ENCODE data around the gene TCF12. TPM values are rescaled to one million over a fixed set of nuclear protein-coding genes. Genes with fewer than 3 reads are reported as not detected.

Gene TCF12
- polyA plus RNA-seq, 1 donor (not counting 4 experiments of a cell fraction or from before 2014, with no cell fraction given), result 48.3 TPM

DNA sequence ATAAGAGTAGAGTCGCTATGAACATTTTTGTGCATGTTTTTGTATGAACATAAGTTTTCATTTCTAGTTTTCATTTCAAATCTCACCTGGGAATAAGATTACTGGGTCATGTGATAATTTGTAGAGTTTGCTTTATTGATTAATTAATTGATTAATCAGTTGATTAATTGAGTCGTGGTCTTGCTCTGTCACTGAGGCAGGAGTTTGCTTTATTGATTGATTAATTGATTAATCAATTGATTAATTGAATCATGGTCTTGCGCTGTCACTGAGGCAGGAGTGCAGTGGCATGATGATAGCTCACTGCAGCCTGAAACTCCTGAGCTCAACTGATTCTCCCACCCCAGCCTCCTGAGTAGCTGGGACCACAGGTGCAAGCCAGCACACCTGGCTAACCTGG lies 111.6 kb downstream of the TCF12 start:
- Histone ChIP-seq H2AFZ (ENCODE audit: control insufficient read depth, low read length) (no peak overlapping the region), H3K4me2 (ENCODE audit: control insufficient read depth, extremely low read depth, insufficient read depth, low read depth, low read length) (no peak overlapping the region), H3K4me1 (ENCODE audit: control insufficient read depth, extremely low read depth, insufficient read depth, low read length) (peaks cover 2% of the 10 kb centered on the region), H3K9ac (ENCODE audit: control insufficient read depth, extremely low read depth, insufficient read depth, low read length) (no peak overlapping the region), H3K4me3 (ENCODE audit: control insufficient read depth in 2 of 3, extremely low read depth in 1 of 3, insufficient read depth in 2 of 3, low read depth in 1 of 3, low read length in 3 of 3) (no peak overlapping the region), H3K9me3 (ENCODE audit: control insufficient read depth, low read depth, low read length) (no peaks in the 10 kb centered on the region), H4K20me1 (ENCODE audit: control insufficient read depth, extremely low read depth, insufficient read depth, low read length) (no peaks in the 10 kb centered on the region), H3K9me1 (ENCODE audit: control insufficient read depth, extremely low read depth, insufficient read depth, low read length) (peaks cover under 1% of the 10 kb centered on the region), H3K27me3 (ENCODE audit: control insufficient read depth, extremely low read depth, insufficient read depth, low read length) (no peaks in the 10 kb centered on the region), H3K36me3 (ENCODE audit: control insufficient read depth in 2 of 2, extremely low read depth in 1 of 2, insufficient read depth in 2 of 2, low read length in 2 of 2) (no peaks in the 10 kb centered on the region), H3K27ac (ENCODE audit: control insufficient read depth, insufficient read depth, low read length) (no peak overlapping the region), H3K79me2 (ENCODE audit: control insufficient read depth, insufficient read depth, low read length) (peaks cover 64% of the 10 kb centered on the region)
- DNase-seq (ENCODE audit: low read depth, low spot score) (no peak), FAIRE-seq (no peak)
- TF ChIP-seq, protein P1, sequence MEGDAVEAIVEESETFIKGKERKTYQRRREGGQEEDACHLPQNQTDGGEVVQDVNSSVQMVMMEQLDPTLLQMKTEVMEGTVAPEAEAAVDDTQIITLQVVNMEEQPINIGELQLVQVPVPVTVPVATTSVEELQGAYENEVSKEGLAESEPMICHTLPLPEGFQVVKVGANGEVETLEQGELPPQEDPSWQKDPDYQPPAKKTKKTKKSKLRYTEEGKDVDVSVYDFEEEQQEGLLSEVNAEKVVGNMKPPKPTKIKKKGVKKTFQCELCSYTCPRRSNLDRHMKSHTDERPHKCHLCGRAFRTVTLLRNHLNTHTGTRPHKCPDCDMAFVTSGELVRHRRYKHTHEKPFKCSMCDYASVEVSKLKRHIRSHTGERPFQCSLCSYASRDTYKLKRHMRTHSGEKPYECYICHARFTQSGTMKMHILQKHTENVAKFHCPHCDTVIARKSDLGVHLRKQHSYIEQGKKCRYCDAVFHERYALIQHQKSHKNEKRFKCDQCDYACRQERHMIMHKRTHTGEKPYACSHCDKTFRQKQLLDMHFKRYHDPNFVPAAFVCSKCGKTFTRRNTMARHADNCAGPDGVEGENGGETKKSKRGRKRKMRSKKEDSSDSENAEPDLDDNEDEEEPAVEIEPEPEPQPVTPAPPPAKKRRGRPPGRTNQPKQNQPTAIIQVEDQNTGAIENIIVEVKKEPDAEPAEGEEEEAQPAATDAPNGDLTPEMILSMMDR (optimal IDR thresholded peaks at IDR 0.05 in 1 of 3, IDR thresholded peaks at IDR 0.05 in 1 of 3, conservative IDR thresholded peaks at IDR 0.05 in 1 of 3; ENCODE audit: extremely low read depth in 1 of 3, insufficient read depth in 2 of 3, low read length in 3 of 3), result no peak
- TF ChIP-seq EZH2 (IDR thresholded peaks at IDR 0.05; ENCODE audit: low read length), result no peak
- dilution Hi-C loops (cut with MboI; ENCODE audit: extremely low pct_ligation_motif_present, low sequenced_read_pairs), result no loop called here

DNA sequence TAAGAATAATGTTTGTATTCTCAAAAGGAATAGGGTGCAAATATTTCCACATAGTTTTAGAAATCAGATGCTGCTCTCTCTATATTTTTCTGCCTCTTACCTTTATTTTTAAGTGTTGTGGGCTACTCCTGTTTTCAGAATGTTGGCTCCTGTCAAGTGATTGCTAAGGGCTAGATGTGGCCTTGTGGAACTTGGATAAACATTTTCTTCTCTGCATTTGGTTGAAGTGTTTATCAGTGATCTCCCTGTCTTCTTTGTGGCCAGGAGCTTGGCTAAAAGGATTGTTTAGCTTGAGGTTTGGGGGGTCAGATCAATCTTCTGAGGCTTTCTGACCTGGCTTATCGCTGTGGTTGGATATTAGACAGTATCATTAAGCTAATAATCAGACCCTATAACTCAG lies 112.6 kb downstream of the TCF12 start:
- Histone ChIP-seq H3K9ac (ENCODE audit: control insufficient read depth, extremely low read depth, insufficient read depth, low read length) (no peak overlapping the region), H3K27ac (ENCODE audit: control insufficient read depth, insufficient read depth, low read length) (no peak overlapping the region), H3K4me2 (ENCODE audit: control insufficient read depth, extremely low read depth, insufficient read depth, low read depth, low read length) (no peak overlapping the region), H3K4me3 (ENCODE audit: control insufficient read depth in 2 of 3, extremely low read depth in 1 of 3, insufficient read depth in 2 of 3, low read depth in 1 of 3, low read length in 3 of 3) (no peak overlapping the region), H3K9me1 (ENCODE audit: control insufficient read depth, extremely low read depth, insufficient read depth, low read length) (no peaks in the 10 kb centered on the region), H4K20me1 (ENCODE audit: control insufficient read depth, extremely low read depth, insufficient read depth, low read length) (no peaks in the 10 kb centered on the region), H2AFZ (ENCODE audit: control insufficient read depth, low read length) (no peak overlapping the region), H3K27me3 (ENCODE audit: control insufficient read depth, extremely low read depth, insufficient read depth, low read length) (no peaks in the 10 kb centered on the region), H3K9me3 (ENCODE audit: control insufficient read depth, low read depth, low read length) (no peaks in the 10 kb centered on the region), H3K79me2 (ENCODE audit: control insufficient read depth, insufficient read depth, low read length) (peaks cover 58% of the 10 kb centered on the region), H3K36me3 (ENCODE audit: control insufficient read depth in 2 of 2, extremely low read depth in 1 of 2, insufficient read depth in 2 of 2, low read length in 2 of 2) (no peaks in the 10 kb centered on the region), H3K4me1 (ENCODE audit: control insufficient read depth, extremely low read depth, insufficient read depth, low read length) (no peaks in the 10 kb centered on the region)
- DNase-seq (ENCODE audit: low read depth, low spot score) (no peak), FAIRE-seq (no peak)
- TF ChIP-seq, protein P1 (optimal IDR thresholded peaks at IDR 0.05 in 1 of 3, IDR thresholded peaks at IDR 0.05 in 1 of 3, conservative IDR thresholded peaks at IDR 0.05 in 1 of 3; ENCODE audit: extremely low read depth in 1 of 3, insufficient read depth in 2 of 3, low read length in 3 of 3), result no peak
- TF ChIP-seq EZH2 (IDR thresholded peaks at IDR 0.05; ENCODE audit: low read length), result no peak
- dilution Hi-C loops (cut with MboI; ENCODE audit: extremely low pct_ligation_motif_present, low sequenced_read_pairs), result no loop called here

All from keratinocyte (primary cell).